ENCODE measurements around the gene NR2F1-AS1.
"Not testable (repeated sequence)": the region's sequence is repeated elsewhere in the genome, so short reads cannot be mapped to it uniquely, and the experiment has no call there.

NR2F1-AS1 gene

DNA sequence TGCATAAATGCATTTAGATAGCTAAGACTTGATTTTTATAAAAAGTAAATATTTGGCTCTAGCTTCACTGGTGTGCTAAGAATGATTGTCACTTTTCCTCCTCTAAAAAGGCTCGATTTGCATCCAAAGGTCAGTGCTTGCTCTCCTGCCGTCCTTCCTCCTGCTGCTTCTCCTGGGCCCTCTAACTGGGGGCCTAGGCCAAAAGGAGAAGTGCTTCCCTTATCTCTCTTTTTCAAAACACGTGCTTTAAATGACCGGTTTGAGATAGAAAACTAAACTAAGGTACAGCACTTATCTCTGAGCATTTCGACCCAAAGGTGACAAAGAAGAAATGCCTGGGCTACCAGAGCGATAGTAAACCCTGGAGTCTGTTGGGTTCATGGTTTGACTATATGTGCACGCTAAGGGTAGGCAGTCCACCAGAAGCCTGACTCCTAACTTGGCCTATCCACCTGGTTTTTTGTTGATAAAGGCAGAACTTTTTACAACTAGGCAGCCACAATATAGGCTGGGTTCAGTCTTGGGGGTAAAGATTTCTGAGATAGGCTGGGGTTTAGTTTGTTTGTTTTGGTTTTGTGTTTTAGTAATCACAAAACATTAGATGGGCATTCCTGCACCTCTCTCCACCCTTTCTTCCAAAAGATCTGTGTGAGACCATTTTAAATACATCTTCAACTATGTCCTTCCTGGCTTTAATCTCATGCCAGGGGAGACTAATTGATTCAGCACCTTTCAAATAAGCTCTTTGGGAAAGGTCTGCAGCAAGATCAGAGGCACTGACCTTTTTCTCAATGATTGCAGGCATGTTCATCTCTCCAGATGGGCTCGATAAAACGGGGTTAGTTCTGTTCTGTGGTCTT is 3.8 kb downstream of the NR2F1-AS1 start:
- peak; percentile 31 for DNase-seq (ENCODE audit: low read depth)

- DNase-seq (ENCODE audit: low read depth) = peak; percentile 27
Observed at GRCh38 chr5:93575461-93576414, 5.3 kb downstream of the NR2F1-AS1 start.

GRCh38 chr5:93574491-93575305 is 6.3 kb downstream of the NR2F1-AS1 start:
- DNase-seq (ENCODE audit: low read depth) = peak; percentile 41

- peak; percentile 18 for DNase-seq (ENCODE audit: low read depth)
Observed at GRCh38 chr5:93573354-93574351, 7.4 kb downstream of the NR2F1-AS1 start.

GRCh38 chr5:93572608-93573353 is 8.2 kb downstream of the NR2F1-AS1 start:
- peak; percentile 64 for DNase-seq (ENCODE audit: low read depth)

DNA sequence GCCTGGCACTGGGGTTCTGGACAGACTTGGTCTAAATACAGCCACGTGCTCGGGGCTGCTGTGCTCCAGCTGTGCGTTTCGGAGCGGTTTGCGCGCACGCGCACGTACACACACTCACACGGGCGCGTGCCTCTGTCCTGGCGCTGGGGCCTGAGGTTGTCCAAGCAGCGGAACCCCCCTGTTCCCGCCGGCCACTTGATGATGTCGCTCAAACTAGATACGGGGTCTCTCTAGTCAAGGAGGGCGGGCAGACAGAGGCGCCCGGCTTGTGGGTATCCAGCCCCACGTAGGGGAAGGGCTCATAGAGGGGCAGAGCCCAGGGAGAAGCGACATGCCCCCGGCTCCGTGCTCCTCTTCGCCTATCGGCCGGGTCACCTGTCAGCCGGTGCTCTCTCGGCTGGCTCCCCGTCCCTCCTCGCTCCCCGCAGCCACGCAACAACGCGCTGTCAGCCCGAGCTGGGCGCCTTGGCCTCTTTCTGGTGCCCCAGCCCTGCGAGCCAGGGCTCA is 8.9 kb downstream of the NR2F1-AS1 start:
- DNase-seq (ENCODE audit: low read depth) = peak; percentile 24

DNA sequence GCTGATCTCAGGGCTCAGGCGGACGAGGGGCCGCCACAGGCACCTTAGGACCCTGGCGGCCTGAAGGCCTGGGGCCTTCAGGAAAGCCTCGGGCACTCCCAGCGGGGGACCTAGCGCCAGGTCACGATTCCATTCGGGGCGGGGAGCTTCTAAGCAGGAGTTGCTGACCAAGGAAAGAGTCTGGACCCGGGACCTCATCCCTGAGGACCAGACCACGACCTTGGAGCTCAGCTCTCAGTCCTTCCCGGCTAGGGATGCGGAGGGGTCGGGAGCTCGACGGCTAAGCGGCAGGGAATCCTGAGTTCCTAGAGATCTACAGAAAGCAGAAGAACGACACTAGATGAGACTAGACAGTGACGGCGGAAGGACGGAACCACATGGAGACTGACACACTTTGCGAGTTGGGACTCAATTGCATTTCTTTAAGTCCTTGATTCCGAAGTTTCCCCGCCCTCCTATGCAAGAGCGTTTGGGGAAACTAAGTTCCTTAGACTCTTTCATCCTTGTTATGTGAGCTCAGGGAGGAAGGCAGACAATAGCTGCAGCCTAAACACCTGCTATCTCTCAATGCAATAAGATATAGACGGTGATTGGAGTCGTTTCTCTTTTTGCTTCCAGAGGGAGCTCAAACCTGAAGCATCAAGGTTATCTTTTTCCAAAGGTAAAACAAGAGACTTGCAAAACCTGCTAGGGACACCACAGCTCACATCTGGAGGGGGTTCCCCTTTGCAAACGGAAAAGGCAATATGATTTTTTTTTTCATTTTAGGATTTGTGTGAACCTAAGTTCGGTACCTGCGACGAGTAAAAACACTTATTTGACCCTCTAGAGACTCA is 9.7 kb downstream of the NR2F1-AS1 start:
- no peak for DNase-seq (ENCODE audit: low read depth)

GRCh38 chr5:93570294-93571113 is 10.5 kb downstream of the NR2F1-AS1 start:
- DNase-seq (ENCODE audit: low read depth) = no peak

DNA sequence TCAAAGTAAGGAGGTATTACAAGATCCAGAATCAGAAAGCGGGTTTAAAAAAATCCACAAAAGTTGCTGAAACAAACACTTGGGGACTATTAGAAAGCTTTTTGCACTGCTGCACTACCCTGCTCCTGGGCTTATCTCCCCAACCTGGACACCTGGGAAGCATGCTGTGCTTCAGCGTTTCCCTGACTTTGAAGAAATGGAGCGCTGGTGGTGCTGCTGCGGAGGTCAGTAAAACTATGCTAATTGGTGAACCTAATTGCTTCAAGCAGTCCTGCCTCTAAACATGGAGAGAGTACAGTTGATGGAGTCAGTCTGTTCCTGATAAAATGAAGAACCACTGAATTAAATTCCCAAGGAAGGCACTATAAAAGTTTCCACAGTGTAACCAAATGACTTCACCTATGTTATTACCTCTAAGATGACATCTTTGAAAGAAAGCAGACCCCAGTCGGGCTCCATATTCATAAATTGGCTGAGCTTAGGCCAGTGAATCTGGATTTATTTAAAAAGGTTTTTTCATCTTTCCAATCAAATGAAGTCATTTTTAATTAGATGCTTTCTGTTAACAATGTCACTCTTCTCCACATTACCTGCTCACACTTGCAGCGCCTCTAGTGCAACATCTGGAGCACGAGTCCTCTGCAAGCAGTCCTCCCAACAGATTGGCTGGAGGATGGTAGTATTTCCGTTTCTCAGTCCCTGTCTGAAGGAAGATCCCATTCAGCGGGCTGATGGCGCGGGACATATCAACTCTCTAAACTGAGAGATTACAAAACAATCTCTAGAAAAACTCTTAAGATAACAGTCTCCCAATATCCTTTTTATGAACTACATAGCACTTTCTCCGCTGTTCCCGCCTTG is 11.5 kb downstream of the NR2F1-AS1 start:
- peak; percentile 10 for DNase-seq (ENCODE audit: low read depth)

GRCh38 chr5:93567424-93567823 is 13.6 kb downstream of the NR2F1-AS1 start:
- no peak for DNase-seq (ENCODE audit: low read depth)

DNA sequence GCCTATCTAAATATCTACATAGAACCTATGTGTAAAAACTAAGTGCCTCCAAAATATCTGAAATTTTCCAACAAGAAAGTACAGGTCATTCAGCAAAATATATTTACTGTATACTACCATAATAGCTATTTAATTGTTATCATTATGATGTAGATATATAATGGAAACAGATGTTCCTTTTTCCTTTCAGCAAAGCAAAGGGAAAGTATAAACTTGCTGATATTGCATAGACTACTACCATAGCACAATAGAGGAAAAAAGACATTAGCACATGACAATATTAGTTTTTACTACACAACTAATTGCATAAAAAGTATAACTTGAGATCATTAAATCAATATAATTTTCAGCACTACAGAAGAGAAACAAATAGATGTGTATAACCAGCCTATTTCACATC is 14.9 kb downstream of the NR2F1-AS1 start:
- no peak for DNase-seq (ENCODE audit: low read depth)

- no peak for DNase-seq (ENCODE audit: low read depth)
Observed at GRCh38 chr5:93557021-93557604, 23.9 kb downstream of the NR2F1-AS1 start.

DNA sequence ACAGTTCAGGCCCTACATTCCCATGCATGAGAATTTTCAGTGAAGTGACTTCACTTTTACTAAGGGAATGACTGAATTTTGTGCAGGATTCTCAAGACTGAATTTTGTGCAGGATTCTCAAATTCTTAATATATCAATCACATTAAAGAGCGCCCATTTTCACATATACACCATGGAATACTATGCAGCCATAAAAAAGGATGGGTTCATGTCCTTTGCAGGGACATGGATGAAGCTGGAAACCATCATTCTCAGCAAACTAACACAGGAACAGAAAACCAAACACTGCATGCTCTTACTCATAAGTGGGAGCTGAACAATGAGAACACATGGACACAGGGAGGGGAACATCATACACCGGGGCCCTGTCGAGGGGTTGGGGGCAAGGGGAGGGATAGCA is 31.4 kb downstream of the NR2F1-AS1 start:
- DNase-seq (ENCODE audit: low read depth) = not testable (repeated sequence)

GRCh38 chr5:93545872-93546271 is 35.1 kb downstream of the NR2F1-AS1 start:
- DNase-seq (ENCODE audit: low read depth) = no peak

GRCh38 chr5:93532370-93532769 is 48.6 kb downstream of the NR2F1-AS1 start:
- peak; percentile 99 for DNase-seq (ENCODE audit: low read depth)

DNA sequence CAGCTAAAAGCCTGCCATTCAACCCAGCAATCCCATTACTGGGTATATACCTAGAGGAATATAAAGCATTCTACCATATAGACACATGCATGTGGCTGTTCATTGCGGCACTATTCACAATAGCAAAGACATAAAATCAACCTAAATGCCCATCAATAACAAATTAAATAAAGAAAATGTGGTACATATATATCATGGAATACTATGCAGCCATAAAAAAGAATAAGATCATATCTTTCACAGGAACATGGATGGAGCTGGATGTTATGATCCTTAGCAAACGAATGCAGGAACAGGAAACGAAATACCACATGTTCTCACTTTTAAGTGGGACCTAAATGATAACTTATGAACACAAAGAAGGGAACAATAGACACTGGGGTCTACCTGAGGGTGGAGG is 59.2 kb downstream of the NR2F1-AS1 start:
- DNase-seq (ENCODE audit: low read depth) = not testable (repeated sequence)

All from iris pigment epithelial cell (primary cell).